HG03060 (cell line): ENCODE measurements around the gene GGT7.
"Not testable (repeated sequence)": the region's sequence is repeated elsewhere in the genome, so short reads cannot be mapped to it uniquely, and the experiment has no call there.

Source experiments
- ATAC-seq: cut with Tn5 transposase; IDR thresholded peaks from one replicate; pipeline ENCODE4 v1.9.1; 2021; ENCODE audit warnings: low read depth, moderate number of reproducible peaks; ENCODE audit not compliant: unreplicated experiment

The GGT7 gene, protein sequence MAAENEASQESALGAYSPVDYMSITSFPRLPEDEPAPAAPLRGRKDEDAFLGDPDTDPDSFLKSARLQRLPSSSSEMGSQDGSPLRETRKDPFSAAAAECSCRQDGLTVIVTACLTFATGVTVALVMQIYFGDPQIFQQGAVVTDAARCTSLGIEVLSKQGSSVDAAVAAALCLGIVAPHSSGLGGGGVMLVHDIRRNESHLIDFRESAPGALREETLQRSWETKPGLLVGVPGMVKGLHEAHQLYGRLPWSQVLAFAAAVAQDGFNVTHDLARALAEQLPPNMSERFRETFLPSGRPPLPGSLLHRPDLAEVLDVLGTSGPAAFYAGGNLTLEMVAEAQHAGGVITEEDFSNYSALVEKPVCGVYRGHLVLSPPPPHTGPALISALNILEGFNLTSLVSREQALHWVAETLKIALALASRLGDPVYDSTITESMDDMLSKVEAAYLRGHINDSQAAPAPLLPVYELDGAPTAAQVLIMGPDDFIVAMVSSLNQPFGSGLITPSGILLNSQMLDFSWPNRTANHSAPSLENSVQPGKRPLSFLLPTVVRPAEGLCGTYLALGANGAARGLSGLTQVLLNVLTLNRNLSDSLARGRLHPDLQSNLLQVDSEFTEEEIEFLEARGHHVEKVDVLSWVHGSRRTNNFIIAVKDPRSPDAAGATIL

DNA sequence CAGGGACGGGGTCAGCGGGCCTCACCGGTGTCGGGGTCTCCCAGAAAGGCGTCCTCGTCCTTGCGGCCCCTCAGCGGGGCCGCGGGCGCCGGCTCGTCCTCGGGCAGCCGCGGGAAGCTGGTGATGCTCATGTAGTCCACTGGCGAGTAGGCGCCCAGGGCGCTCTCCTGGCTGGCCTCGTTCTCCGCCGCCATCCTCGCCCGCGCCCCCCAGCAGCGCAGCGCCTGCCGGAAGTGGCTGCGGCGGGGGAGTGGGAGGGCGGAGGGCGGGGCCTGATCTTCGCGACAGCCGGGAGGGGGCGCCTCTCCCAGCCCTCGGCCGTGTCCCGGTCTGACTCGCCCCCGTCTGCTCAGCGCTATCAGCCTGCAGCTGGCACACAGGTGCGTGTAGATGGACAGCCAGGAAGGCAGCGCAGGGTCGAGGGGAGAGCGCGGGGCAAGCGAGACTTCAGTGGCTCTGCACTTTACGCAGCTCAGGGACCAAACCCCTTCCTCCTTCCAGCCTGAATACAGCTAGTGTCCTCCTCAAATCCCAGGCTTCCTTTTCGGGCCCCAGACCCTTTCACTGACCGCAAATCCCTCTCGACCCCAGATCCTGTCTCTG lies at the start of gene GGT7:
TSS of gene GGT7 (minus strand) at position 235 of the 603 bp plus-strand sequence. CDS start at position 194, 41 bp downstream.
- no peak for ATAC-seq

DNA sequence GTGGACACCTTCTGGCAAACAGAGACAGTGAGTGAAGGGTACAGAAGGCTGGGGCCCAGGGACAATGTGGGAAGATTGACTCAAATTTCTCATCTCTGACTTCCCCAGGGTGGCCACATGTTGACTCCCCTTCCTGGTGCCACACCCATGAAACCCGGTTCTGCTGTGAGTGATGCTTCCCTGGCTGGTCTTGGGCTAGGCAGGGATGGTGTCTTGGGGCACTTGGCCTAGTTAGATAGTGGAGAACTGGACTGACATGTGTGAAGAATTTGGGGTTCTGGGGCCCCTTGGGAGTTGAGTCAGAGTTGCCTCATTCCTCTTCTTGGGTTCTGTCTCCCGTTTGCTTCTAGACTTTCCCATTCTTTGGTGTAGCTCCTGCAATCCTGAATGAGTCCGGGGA lies 48.8 kb upstream of the GGT7 start:
- ATAC-seq: no peak

DNA sequence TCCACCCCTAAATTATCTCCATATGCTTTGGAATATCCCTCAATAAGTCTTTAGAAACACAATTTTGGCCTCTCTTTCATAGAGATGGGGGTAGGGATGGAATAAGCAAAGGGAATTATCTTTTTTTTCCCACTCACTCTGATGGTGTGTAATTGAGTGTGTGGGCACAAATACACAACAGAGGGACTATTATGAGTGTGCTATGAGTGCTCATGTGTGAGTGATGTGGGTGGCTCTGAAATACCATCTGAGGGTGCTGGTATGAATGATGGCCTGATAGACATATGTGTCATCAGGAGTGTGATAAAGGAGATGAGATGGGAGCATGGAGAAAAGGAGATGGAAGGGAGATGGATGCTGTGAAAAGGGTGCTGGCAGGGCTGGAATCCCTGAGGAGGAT lies 47.4 kb upstream of the GGT7 start:
- ATAC-seq: no peak

DNA sequence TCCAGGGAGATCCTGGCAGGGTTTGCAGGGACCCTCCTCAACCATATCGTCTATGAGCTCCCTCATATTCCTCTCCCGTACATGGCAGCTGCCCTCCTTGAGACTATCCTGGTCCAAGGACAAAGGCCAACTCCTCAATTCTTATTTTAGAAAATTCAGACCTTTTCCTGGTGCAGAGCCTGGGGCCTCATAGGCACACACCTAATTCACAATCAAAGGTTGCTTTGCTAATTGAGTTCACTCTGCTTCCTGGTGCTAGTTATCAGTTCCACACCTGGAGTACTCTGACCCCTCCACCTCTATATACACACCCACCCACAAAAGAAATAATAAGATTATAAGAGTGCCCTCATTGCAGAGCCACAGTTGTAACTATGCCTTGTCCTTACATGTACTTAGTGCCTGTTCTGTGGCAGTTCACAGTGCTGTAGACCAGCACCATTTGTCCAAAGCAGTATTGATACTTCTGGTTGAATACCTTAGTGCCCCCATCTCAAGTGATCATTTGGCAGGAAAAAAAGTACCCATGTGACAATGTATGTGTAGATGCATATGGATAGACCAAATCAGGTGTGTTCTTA lies 44.2 kb upstream of the GGT7 start:
- no peak for ATAC-seq

DNA sequence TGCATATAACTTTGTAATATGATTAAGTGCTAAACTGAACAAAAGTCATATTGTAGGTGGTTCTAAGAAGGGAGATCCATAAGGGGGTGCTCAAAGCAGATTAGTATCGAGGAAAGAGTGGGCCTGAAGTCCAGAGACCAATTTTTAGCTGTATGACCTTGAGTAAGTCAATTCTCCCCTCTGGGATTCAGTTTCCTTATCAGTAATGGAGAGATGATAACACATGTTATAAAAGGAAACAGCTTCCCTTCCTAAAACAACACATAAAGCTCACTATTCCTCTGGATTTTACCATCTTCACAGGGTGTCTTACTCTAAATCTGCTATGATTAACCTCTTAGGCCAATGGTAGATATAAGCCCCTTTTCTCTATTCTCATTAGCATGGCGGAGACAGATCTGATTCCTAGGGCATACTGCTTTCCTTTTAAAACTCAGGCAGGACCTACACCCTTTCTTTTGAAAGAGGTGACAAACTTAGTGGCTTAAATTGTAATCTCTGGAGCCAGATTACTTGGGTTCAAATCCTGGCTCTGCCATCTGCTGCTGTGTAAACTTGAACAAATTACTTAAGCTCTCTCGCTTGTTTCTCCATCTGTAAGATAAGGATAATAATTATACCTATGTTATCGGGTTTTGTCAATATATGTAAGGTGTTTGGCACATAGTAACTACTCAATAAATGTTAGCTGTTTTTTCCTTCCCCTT lies 43.2 kb upstream of the GGT7 start:
- no peak for ATAC-seq

DNA sequence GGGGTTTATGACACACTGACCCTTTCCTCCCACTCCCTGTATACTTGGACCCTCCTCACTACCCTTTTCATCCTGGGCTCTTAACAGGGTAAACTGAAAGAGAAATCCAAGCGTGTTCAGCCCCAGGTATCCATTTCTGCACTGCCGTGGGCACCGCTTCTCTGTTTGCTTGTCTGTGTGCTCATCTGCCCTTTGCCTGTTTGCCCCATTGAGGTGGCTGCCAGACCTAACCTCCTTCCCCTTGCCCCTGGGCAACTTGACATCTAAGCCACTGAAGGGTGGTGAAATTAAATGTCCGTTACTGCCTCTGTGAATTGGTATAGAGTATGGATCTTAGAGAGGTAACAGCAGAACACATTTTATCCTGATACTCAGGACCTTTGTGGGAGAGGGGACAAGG lies 42.5 kb upstream of the GGT7 start:
- no peak for ATAC-seq

DNA sequence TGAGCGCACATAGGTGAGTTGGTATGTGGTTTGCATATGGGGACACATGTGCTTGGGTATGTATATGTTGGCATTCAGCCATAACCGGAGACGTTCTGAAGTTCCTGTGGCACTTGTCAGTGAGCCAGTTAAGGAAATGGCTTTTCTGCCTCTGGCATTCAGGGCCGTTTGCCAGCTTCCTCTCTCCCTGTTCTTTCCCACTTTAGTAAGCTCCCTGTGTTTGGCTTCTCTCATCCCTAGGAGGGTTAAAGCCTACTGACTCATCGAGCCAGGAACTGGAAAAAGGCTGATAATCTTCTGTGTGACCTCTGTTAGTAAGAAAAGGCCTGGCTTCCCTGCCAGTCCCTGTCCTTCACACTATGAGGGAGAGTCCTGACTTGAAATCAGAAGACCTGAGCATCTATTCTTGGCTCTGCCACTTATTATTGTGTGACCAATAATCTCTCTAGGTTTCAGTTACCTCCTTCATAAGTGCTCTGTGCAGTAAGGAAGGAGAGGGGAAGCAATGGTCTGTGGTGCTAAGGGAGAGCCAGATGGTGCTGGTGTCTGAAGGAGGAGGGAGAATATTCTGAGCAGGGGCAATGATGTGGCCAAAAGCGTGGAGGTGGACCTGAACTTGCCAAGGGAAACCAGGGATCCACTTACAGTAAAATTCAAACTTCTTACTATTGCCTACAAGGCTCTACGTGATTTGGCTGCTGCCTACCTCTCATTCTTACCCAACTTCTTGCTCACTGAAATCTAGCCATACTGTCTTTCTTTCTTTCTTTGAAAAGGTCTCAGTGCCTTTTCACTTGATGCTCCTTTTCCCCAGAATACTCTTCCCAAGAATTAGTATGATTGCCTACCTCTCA lies 35.2 kb upstream of the GGT7 start:
- no peak for ATAC-seq

DNA sequence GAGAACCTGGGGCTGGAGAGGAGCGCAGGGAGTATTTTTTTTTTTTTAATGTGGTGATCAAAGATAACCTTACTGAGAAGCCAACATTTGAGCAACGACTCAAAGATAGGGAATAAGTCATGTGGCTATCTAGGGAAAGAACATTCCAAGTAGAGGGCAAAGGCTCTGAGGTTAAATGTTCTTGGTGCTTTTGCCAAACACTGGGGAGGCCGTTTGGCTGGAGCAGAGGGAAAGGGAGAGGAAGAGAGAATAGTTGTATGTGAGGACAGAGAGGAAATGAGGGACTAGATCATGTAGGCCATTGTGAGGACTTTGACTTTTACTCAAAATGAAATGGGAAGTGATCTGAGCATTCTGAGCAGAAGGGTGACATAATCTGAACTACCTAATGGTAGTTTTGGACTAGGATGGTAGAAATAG lies 31.6 kb upstream of the GGT7 start:
- no peak for ATAC-seq

DNA sequence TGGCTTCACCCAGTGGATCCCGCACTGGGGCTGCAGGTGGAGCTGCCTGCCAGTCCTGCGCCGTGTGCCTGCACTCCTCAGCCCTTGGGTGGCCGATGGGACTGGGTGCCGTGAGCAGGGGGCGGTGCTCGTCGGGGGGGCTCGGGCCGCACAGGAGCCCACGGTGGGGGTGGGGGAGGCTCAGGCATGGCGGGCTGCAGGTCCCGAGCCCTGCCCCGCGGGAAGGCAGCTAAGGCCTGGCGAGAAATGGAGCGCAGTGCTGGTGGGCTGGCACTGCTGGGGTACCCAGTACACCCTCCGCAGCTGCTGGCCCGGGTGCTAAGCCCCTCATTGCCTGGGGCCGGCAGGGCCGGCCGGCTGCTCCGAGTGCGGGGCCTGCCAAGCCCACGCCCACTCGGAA lies 26.1 kb upstream of the GGT7 start:
- ATAC-seq: not testable (repeated sequence)

DNA sequence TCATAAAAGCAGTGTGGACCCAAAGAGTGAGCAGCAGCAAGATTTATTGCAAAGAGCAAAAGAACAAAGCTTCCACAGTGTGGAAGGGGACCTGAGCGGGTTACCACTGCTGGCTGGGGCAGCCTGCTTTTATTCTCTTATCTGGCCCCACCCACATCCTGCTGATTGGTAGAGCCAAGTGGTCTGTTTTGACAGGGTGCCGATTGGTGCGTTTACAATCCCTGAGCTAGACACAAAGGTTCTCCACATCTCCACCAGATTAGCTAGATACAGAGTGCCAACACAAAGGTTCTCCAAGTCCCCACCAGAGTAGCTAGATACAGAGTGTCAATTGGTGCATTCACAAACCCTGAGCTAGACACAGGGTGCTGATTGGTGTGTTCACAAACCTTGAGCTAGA lies 25.5 kb upstream of the GGT7 start:
- ATAC-seq: not testable (repeated sequence)

DNA sequence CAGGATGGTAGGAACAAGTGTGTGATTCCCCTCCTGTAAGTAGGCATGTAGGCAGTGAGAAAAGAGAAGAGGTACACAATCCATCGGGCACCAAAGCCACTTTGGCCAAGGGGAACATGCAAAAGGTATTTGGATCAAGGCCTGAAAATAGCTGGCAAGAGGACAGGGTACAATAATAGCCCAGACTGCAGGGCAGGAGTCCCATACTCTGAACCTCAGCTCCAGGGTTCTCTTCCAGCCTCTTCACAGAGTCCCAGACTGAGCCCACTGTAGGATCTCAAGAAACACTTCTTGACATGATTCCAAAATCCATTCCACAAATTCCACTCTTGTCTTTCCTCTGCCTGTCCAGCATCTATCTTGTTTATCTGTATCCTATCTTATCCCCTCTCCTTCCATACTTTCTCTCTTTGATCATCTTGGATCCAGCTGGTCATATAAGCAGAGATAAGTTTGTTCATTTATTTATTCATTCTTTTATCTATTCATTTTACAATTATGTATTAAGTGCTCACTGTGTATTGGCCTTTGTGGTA lies 23.5 kb upstream of the GGT7 start:
- no peak for ATAC-seq

DNA sequence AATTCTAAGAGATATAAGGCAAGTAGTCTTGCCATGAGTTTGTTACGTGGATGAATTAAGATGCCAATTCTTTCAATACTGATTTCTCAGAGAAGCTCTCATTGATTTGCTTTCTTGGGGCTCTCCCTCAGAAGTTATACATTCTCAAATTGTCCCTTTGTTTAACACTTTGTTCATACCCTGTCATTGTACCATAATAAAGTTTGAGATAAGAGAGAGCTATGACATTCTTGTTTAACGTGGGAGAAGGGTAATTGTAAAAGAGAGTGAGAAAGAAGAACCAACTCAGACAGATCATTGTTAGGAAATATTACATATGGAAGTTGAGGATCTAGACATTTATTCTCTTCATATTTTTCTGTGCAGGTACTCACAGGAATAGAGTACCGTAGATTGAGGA lies 22.8 kb upstream of the GGT7 start:
- ATAC-seq: no peak

DNA sequence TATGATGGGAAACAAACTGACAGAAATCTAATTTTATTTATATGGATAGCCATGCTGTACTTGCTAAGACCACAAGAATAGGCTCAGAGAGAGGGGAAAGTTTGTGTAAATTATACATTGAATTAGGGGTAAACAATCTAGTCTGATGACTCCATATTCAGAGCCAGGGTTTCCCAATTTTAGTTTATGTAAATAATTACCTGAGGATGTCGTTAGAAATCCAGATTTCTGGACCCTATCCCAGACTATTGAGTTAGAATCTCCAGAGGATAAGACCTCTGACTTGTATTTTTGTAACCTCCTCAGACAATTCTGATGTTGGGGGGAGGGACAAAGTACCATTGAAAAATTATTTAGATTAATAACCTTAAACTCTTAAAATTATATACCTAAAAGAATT lies 22.1 kb upstream of the GGT7 start:
- ATAC-seq: no peak

DNA sequence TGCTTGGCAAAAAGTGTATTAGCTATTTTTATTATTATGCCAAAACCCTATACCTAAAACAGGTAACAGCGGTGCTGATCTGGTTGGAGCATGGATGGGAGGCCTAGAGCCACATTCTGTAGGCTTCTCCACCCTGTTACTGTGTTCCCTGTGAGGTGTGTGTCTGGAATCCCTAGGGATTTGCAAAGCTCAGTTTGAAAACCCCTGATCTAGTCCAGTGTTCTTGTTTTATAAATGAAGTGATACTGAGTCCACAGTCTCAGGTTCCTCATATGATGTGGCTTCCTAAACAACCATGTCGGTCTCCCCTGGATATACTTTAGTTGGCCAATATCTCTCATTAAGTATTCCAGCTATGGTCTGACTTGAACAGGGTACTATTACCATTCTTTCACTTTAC lies 20.0 kb upstream of the GGT7 start:
- no peak for ATAC-seq

DNA sequence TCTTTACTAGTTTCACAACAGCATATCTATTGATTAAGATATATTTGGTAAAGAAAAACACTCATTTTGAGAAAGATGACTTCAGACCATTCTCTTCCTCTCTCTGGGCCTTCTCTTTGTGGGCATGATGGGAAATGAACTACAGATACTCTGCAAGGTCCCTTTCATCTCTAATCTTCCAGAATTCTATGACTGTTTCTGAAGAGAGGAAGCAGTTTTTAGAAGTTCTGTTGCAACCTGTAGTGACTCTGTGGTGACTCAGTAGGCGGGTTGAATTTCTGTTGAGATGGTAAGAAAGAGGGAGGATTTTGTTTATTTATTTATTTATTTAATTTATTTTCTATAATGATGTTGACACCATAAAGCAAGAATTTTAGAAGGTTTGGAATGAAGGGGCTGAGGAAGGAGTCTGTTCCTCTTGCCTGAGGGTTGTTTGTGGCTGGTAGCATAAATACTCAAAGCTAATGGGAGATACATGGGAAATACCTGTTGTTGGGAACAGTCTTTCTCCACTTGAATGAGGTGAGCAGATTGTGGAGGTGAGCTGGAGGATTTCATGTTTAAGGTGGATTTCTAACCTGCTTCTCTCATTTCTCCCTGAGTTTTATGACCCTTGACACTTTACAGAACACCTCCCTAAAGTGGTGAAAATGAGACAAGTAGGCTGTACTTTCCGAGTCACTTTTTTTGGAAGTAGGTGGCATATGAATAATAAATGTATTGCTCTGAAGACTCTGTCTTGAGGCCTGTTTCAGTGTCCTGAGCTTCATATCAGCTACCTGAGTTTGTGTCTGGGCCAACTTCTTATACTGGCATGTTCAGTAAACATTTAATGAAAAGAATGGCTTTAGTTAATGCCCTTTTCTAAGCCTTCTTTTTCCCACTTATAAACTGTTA lies 18.8 kb upstream of the GGT7 start:
- no peak for ATAC-seq

DNA sequence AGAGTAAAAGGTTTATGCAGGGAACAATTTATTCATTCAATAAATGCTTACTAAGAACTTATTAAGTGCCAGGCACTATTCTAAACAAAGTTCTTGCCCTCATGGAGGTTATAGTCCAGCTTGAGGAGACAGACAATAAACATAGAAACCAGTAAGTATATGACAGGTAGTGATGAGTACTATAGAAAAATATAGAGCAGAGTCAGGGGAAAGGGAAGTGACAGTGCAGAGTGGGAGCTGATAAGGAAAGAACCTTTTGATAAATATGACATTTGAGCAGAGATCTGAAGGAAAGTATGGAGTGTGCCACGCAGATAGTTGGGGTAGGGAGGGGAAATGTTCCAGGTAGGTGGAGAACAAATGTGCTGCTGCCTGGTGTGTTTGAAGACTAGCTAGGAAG lies 15.8 kb upstream of the GGT7 start:
- ATAC-seq: no peak

DNA sequence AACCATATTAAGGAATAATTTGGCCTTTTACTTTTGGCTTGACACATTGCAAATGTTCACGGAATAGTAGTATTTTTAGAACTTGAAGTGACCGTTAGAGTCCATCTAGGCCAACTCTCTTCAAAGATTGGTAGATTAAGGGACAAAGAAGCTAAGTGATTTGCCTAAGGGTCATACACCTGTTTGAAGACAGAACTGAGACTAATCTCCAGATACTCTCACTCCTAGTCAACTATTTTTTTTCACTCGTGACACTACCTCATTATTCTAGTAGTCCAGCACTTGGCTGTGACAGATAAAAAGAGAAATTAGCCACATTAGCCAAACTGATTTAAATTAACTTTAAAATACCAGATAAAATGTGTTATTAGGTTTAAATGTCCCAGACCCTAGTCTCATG lies 14.4 kb upstream of the GGT7 start:
- ATAC-seq: no peak

DNA sequence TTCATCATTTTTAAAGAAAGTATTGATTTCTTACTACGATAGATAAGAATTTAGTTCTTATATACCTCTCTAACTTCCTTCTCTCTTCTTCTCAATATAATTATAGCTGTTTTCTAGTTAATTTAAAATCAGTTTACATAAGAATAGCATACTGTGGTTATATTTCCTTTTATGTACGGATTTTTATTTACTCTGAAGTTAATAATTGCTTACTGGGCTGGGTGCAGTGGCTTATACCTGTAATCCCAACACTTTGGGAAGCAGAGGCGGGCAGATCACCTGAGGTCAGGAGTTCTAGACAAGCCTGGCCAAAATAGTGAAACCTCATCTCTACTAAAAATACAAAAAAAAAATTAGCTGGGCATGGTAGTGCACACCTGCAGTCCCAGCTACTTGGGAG lies 13.5 kb upstream of the GGT7 start:
- ATAC-seq: no peak

DNA sequence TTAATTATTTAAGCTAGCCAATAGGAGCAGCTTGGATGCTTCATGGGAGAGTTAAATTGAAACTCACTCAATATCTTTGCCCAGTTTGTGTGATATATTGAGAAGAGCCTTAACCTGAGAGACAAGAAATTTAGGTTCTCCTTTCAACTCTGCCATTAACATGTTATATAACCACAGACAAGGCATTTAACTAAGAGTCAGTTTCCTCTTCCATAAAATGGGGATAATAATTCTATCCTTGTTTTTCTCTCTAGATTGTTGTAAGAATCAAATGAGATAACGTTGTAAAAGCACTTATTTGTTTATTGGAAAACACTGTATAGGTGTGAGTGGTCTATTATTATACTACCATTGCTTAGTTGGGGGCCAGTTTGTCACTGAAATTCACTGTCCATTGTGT lies 11.6 kb upstream of the GGT7 start:
- ATAC-seq: no peak
